ACHN (cell line): ENCODE results near the gene PFDN1.

Experiments used
- DNase-seq: peaks from one replicate; pipeline ENCODE4 v3.0.0-alpha.2; 2015
- in situ Hi-C: cut with HindIII; loops from 2 replicates; pipeline ENCODE4 v1.10.0; 2017; ENCODE audit warnings: low sequenced_read_pairs, low pct_ligation_motif_present, low pct_unique_long_range_greater_than_20kb

Gene PFDN1

DNA sequence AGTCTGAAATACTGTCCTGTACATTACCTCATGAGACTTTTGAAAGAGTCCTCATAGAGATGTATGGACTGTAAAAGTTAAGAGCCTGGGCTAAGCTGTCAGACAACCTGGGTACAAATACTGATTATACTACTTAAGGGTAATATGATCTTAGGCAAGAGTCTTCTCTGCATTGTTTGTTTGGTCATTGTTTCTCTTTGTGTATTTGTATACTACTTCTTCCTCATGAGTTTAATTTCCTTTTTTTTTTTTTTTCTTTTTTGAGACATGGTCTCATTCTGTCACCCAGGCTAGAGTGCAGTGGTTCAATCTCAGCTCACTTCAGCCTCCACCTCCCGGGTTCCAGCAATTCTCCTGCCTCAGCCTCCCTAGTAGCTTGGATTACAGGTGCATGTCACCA lies 2.6 kb upstream of the PFDN1 start:
- DNase-seq, result no peak
- in situ Hi-C loops, result no loop called here

DNA sequence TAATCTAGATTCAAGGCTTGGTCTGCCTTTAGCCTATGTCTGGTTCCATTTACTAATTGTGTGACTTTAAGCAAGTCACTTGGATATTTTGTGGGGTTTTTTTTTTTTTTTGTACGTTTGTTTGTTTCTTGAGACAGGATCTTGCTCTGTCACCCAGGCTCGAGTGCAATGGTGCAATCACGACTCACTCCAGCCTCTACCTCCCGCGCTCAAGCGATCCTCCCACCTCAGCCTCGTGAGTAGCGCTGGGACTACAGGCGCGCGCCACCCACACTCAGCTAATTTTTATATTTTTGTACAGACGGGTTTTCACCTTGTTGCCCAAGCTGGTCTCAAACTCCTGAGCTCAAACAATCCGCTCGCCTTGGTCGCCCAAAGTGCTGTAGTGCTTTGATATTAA lies 1.1 kb upstream of the PFDN1 start:
- no peak for DNase-seq
- in situ Hi-C loops, result no loop called here

DNA sequence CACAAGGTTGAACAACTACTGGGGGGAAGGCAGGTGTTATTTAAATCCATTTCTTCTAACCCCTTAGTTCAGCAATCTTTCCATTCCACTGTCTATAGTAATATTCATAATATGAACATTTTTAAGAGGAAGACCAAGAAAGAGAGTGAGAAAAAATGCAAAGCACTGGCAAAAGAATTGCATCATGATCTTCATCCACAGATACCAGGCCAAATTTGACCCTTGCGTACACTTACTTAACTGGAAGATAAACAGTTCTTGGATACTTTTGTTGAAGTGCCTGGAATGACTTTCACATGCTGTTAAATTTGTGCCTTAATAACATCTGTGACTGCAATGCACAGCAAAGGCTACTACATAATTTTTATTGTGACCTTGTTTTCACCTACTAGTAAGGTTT lies 1.8 kb downstream of the PFDN1 start:
- DNase-seq, result no peak
- in situ Hi-C loops, result no loop called here

DNA sequence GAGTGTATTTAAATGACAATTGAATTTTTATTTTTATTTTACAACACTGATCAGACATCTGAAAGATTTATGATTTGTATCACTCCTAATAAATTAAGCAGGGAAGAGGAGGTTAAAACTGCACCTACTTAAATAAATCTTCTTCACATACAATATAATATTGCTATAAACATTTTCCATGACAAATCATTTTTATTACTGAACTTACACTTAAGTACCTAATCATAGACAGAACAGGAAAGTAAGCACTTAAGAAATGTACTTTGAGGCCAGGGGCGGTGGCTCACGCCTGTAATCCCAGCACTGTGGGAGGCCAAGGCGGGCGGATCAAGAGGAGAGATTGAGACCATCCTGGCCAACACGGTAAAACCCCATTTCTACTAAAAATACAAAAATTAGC lies 3.8 kb downstream of the PFDN1 start:
- in situ Hi-C loops, result no loop called here
- DNase-seq, result no peak

DNA sequence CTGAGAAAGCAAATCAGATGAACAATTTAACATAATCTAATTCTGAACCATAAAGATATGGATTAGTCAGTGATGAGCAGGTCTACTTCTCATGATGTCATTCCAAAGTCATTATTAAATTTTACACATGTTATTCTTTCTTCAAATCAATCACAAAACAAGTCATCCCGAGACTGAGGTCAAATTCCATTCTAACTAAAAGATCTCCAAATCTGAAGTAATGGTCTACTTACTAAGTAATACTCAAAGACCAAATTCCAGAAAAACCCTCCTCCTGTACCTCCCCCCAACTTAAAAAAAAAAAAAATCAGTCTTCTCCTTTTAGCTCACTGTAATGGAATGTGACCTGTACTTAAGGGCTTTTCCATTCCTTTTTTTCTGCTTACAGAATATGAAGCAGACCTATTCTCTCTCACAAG lies 4.7 kb downstream of the PFDN1 start:
- peak; percentile 86 for DNase-seq
- in situ Hi-C loops, result no loop called here

DNA sequence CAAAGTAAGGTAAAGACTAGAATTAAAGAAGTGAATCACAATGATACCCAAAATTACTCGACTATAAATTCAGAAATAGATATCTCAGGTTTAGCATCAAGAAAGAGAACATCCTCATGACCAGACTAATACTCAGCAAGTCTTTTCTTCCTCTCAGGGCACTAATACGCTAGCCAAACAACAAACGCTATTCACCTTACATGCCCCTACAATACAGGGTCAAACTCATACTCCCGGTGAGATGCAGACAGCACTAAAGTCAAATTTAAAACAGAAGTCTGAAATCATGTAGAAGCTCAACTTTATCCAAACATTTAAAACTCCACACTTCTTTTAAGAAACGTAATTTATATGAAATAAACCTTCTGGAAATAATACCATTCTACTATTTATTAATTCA lies 5.6 kb downstream of the PFDN1 start:
- no peak for DNase-seq
- in situ Hi-C loops, result no loop called here

DNA sequence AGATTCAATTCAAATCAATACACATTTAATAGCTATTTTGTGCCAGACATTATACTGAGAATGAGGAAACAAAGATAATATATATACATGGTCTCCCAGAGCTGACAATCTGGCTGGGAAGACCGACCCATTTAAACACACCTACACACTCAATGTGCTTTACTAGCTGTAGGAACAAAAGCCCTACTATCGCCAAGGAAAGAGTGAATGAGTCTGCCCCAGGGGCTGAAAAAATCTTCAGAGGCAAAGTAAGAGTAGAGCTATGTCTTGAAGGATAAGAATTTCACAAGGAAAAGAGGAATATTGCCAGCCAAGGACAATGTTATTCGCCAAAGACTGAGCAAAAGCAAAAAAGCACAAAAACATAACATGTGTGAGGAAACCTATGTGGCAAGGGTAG lies 6.6 kb downstream of the PFDN1 start:
- no peak for DNase-seq
- in situ Hi-C loops, result no loop called here

DNA sequence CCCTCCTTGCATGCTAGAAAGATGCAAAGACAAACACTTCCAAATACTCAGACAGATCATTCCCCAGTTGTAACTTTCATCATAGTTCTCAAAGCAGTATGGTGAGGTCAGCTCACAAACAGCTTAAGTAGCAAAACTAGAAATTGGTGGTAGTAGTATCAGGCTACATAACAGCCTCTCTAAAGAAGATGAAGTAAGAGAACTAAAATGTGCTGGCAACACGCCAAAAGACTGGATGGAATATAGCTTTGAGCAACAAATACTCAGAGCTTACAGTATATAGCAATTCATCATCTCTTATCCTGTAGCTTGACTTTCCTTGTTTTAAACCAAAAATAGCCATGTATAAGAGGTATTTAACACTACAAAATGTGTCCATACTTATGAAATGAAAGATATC lies 7.5 kb downstream of the PFDN1 start:
- peak; percentile 85 for DNase-seq
- in situ Hi-C loops, result no loop called here

DNA sequence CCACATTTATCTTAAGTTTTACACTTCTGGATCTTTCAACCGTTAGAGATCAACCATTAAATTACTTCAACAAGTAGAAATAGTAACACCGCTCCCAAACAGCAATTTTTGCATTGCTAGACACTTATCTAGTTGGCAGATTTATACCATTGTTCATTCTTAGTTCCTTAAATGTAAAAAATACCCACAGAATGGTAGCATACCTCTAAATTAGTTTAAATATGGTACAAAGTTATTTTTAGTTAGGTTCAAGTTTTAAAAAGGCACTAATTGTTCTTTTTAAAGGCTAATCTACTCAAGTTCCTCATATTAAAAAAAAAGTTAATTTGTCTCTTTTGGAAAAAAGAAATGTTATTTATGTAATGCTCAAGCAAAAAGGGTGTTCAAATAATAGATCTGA lies 8.1 kb downstream of the PFDN1 start:
- in situ Hi-C loops, result no loop called here
- no peak for DNase-seq

DNA sequence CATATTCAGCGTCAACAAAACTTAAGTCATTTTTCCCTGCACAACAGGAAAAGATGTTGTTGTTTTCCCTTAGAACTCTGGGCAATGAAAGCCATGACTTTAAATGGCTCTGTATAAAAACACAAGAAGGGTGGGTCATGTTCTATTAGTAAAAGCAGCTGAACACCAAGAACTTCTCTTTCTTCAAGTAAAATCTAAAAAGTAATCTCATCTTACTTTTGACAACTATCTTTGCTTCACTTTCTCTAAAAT lies 9.1 kb downstream of the PFDN1 start:
- DNase-seq, result no peak
- in situ Hi-C loops, result no loop called here

DNA sequence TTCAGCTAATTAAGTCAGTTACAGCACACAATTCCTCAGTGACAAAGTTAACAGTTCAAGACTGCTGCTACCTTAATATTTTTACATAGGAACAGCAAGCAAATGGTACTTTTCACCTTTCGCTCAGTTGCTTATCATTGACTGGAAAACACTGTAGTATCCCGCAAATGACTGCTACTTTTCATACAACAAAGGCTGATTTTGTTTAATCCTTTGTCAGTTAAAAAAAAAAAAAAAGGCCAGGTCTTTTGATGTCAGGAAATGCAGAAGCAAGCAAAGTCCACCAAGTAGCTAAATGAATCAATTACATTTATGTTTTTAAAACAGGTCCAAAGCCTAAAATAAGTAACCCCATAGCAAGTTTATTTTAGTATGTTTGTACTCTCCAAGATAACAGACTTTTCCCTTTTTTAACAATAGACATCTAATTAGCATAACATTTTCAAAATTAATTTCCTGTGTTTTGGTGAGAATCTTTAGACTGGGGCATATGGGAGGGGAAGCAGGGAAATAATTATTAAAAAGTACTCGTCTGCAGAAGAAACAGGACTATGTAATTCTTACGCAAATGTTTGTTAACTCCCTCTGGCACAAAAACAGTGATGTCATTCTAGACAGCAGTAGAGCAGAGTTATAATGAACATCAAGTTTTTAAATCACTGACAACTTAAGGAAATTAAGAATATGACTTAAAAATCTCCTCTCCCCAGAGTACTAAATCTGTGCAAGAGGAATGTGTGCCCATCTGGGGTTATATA lies 9.6 kb downstream of the PFDN1 start:
- in situ Hi-C loops, result no loop called here
- no peak for DNase-seq

DNA sequence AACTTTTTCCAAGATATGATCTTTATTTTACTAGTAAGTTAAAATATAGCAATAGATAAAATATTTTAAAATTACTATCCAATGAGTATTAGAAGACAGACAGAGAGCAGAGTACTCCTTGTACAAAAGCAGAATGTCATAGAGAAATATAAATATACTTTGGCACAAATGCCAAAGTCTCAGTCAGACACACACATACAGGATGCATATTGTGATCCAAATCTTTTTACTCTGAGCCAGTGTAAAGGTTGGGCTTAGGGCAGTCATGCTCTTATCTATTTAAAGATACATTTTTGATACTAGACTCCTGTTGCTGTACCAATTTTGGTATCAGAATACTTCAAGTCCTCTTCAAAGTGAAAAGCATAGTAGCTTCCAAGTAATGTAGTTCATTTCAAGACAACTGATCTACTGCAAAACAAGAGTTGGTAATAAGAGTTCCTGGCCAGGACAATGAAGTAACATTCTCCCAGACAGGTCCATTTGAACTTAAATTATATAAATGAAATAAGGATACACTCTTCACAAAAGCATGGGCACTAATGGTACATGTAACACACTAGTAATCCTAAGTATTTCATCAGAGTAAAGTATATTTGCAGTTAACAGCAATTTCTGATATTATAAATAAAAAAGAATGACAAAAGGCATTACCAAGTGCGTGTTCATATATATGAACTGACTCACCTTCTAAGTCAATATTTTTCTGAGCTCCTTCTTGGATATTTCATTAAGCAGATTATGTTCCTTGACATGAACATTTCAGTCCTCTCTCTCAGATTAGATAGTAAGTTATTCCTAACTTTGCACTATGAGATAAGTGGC lies 10.5 kb downstream of the PFDN1 start:
- DNase-seq, result no peak
- in situ Hi-C loops, result no loop called here

DNA sequence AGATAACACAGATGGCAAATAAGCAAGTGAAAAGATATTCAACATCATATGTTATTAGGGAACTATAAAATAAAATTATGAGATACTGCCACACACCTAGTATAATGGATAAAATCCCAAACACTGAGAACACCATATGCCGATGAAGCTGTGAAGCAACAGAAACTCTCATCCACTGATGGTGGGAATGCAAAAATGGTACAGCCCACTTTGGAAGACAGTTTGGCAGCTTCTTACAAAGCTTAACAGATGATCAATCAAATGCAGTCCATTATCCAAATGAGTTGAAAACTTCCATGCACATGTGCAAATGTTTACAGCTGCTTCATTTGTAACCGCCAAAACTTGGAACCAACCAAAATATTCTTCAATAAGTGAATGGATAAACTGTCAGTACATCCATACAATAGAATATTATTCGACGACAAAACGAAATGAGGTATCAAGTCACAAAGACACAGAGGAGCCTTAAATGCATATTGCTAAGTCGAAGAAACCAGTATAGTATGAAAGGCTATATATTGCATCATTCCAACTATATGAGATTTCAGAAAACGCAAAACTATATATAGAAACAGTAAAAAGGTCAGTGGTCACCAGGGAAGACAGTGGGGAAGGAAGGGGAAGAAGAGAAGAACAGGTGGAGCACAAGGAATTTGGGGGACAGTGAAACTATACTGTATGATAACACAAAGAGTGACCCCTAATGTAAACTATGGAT lies 14.9 kb downstream of the PFDN1 start:
- in situ Hi-C loops, result no loop called here
- DNase-seq, result no peak

DNA sequence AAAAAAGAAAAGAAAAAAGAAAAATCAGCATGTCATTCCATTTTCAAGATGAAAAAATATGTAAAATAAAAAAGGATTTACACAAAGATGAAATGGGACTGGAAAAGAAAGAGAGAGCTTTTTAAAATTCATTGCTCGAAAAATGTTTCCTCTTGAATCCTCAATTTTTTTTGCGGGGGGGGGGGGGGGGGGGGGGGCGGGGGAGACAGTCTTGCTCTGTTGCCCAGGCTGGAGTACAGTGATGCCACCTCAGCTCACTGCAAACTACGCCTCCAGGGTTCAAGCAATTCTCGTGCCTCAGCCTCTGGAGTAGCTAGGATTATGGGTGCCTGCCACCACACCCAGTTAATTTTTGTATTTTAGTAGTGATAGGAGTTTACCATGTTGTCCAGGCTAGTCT lies 16.5 kb downstream of the PFDN1 start:
- in situ Hi-C loops, result no loop called here
- no peak for DNase-seq

DNA sequence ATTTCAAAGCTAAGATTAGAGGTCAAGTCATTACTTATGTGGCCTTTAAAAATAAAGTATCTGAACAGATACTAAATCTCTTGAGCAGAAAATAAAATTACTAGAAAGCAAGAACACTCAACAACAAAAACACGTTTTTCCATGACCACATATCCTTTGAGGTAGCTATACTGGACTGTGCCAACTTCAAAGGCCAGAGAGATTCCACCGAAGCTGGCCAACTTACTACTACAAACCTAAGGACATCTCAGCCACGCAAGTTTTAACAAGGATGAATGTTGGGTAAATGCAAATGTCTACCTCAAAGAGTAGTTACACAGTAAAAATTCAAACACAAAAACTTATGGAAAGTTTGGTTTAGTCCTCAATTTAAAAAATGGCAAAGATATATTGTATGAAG lies 18.9 kb downstream of the PFDN1 start:
- in situ Hi-C loops, result no loop called here
- DNase-seq, result no peak

DNA sequence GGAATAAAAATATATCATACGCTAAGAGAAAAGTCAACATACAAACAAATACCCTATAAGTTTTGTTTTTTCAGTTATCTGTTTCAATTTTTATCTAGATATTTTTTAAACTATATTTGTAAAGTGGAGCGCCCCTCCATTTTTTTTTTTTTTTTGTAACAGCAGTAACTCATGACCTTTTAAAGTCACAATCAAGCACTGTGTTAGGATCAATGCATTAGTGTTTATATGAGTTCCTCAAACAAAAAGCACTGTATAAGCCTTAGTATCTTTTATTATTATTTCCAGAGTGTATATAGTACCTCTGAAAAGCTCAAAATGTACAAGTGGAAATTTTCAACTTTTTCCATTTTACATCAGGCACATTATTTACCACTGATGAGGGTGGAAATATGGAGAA lies 20.6 kb downstream of the PFDN1 start:
- in situ Hi-C loops, result no loop called here
- DNase-seq, result no peak

DNA sequence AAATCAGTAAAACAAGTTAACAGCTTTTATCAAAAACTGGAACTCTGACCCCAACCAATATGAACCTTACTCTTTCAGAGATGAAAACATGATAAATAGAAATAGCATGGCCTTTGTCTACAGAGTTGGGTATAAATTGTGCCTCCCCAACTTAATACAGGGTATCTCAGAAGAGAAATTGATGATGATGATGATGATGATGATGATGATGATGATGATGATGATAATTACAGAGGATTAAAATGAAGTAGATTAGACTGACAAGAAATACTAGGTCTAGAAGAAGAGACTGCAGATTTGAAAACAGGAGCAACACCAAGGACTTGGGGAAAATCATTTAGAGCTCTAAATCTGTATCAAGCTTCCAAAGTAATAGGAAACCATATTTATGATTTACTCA lies 27.1 kb downstream of the PFDN1 start:
- DNase-seq, result no peak
- in situ Hi-C loops, result no loop called here

DNA sequence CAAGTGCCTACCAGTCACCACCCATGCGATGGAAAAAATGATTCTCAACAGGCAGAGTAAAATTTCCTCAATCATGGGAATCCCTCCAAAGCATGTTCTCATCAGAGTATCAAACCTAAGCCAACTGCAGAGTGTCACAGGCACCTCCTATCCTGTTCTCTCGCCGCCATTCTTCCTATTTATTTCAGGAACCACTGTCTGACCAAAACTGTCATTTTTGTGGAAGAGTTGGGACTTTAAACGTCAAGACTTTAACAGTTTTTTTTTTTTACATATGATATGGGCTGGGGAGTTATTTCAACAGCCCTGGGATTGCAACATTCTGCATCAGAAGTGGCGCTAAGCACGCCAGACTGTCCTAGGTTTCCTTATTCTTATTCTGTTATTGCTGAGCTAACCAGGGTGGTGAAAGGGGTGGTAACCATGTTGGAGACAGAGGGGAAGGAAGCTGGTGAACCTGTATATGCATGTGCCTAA lies 29.5 kb downstream of the PFDN1 start:
- in situ Hi-C loops, result no loop called here
- no peak for DNase-seq

DNA sequence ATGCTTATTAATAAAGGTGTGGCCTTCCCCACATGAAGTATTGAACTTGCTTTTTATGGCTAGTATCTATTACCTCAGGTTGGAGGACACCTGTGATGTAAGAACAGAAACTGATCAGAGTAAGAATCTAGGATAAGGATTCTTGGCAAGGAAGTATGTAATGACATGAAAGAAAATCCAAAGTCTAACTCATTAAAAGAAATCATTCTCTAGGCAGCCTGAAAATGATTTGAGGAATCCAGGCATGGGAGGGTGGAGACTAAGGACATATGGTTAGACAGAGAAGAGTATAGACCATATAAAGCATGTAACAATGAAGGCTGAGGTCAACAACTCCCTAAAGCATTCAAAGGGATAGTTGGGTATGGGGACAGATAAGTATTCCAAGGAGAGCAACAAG lies 32.9 kb downstream of the PFDN1 start:
- no peak for DNase-seq
- in situ Hi-C loops, result no loop called here

DNA sequence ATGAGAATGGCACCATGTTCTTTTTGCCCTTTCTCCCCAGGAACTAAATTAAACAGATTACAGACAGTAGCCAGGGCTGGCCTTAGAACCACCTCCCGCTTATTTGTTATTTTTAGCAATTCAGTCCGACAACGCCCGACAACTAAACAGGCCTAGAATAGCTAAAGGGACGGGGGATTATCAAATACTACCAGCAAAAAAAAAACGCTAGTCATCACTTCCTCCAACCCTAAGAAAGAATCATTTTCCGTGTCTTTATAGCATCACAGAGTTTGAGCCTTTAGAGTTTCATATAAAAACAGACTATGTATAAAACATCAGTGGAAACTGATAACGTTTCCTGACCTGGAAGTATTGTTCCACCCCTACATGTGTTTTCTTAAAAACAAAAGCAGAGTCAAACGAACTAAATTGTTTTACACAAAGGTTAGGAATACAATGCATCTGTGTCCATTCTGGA lies 35.3 kb downstream of the PFDN1 start:
- in situ Hi-C loops, result no loop called here
- DNase-seq, result no peak
